ENCODE measurements around the gene GJA5. TPM values are rescaled to one million over a fixed set of nuclear protein-coding genes. Genes with fewer than 3 reads are reported as not detected.
A peak's percentile ranks its signal among the peaks of the same experiment; 100 is the strongest.

Gene GJA5
- total and polyA plus RNA-seq, 3 experiments from 2014 or later = not detected

DNA sequence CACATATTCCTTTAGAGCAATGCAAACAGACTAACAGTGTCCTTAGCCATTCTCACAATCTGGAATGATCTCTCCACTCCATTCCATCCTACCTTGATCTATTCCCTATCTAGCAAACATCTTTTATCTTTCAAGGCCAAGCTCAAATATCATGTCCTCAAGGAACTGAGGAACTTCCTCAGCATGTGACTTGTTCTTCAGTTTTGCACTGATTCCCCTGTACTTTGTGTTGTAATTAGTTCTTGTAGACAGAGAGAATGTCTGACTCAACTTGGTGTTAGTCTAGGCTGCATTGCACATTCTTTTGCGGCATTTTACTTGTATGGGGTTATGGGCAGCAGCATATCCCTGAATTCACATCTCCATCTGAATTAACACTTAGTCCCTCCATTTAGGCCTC, 31.5 kb upstream of the GJA5 start:
- no peak overlapping the region for H3K4me3 Mint-ChIP-seq
- no peaks in the 10 kb centered on the region for H3K9me3 Mint-ChIP-seq
- H3K27ac Mint-ChIP-seq = no peak overlapping the region
- ChIA-PET CTCF (no interaction called here), POLR2A (no interaction called here)
- Histone ChIP-seq H3K36me3 (ENCODE audit: insufficient read depth, low read length) (no peaks in the 10 kb centered on the region), H3K9me3 (ENCODE audit: low read length) (no peaks in the 10 kb centered on the region), H3K4me3 (ENCODE audit: low read length) (no peak overlapping the region), H3K27me3 (ENCODE audit: insufficient read depth, low read length, poor library complexity, severe bottlenecking) (no peaks in the 10 kb centered on the region), H3K4me1 (ENCODE audit: insufficient read depth, low read length) (no peaks in the 10 kb centered on the region), H3K27ac (ENCODE audit: low read depth, low read length) (no peak overlapping the region)
- DNase-seq = no peak
- peaks cover 6 to 13% of the 10 kb centered on the region in 2 donors for H3K27me3 Mint-ChIP-seq
- H3K4me1 Mint-ChIP-seq = no peaks in the 10 kb centered on the region
- no peaks in the 10 kb centered on the region for H3K36me3 Mint-ChIP-seq

DNA sequence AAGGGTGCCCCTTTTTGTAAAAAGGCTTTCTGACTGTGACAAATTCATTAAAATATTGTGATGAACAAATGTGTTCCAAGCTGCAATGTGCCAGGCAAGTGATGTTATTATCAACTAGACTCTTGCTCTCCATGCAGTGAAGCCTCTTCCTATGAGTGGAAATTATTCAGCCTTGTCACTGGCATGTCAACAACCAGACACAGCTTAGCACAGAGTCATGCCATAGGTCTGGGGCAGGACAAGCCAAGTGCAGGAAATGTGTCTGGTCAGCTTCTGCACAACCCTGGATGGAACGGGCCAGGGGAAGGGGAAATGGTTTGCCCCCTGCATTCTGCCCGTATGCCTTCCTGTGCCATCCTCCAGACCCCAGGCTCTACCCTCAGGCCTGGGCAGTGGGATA, 27.4 kb upstream of the GJA5 start:
- Mint-ChIP-seq H3K36me3 (no peaks in the 10 kb centered on the region), H3K27ac (no peak overlapping the region), H3K27me3 (peaks cover 14 to 38% of the 10 kb centered on the region in 2 donors), H3K4me3 (no peak overlapping the region), H3K4me1 (no peaks in the 10 kb centered on the region), H3K9me3 (no peaks in the 10 kb centered on the region)
- ChIA-PET POLR2A (no interaction called here), CTCF (no interaction called here)
- DNase-seq = no peak
- Histone ChIP-seq H3K36me3 (ENCODE audit: insufficient read depth, low read length) (no peaks in the 10 kb centered on the region), H3K4me1 (ENCODE audit: insufficient read depth, low read length) (no peaks in the 10 kb centered on the region), H3K9me3 (ENCODE audit: low read length) (no peaks in the 10 kb centered on the region), H3K27ac (ENCODE audit: low read depth, low read length) (no peak overlapping the region), H3K27me3 (ENCODE audit: insufficient read depth, low read length, poor library complexity, severe bottlenecking) (no peaks in the 10 kb centered on the region), H3K4me3 (ENCODE audit: low read length) (no peak overlapping the region)

GRCh38 chr1:147786536-147786935, 26.1 kb upstream of the GJA5 start:
- H3K36me3 Mint-ChIP-seq = no peaks in the 10 kb centered on the region
- DNase-seq = no peak
- no peaks in the 10 kb centered on the region for H3K9me3 Mint-ChIP-seq
- no peaks in the 10 kb centered on the region for H3K27me3 ChIP-seq (ENCODE audit: insufficient read depth, low read length, poor library complexity, severe bottlenecking)
- no peak overlapping the region for H3K27ac ChIP-seq (ENCODE audit: low read depth, low read length)
- no peaks in the 10 kb centered on the region for H3K36me3 ChIP-seq (ENCODE audit: insufficient read depth, low read length)
- H3K9me3 ChIP-seq (ENCODE audit: low read length) = no peaks in the 10 kb centered on the region
- peak overlapping the region in 1 of 8 donors; percentile 59 for H3K27ac Mint-ChIP-seq
- no peaks in the 10 kb centered on the region for H3K4me1 ChIP-seq (ENCODE audit: insufficient read depth, low read length)
- ChIA-PET POLR2A (no interaction called here), CTCF (no interaction called here)
- no peak overlapping the region for H3K4me3 Mint-ChIP-seq
- peaks cover 17 to 50% of the 10 kb centered on the region in 2 donors for H3K27me3 Mint-ChIP-seq
- H3K4me3 ChIP-seq (ENCODE audit: low read length) = no peak overlapping the region
- no peaks in the 10 kb centered on the region for H3K4me1 Mint-ChIP-seq

- Mint-ChIP-seq H3K27ac (no peak overlapping the region), H3K9me3 (no peaks in the 10 kb centered on the region), H3K4me1 (no peaks in the 10 kb centered on the region), H3K4me3 (no peak overlapping the region), H3K27me3 (peaks cover 18 to 56% of the 10 kb centered on the region in 2 donors), H3K36me3 (no peaks in the 10 kb centered on the region)
- Histone ChIP-seq H3K27me3 (ENCODE audit: insufficient read depth, low read length, poor library complexity, severe bottlenecking) (no peaks in the 10 kb centered on the region), H3K36me3 (ENCODE audit: insufficient read depth, low read length) (no peaks in the 10 kb centered on the region), H3K27ac (ENCODE audit: low read depth, low read length) (no peak overlapping the region), H3K4me1 (ENCODE audit: insufficient read depth, low read length) (no peaks in the 10 kb centered on the region), H3K4me3 (ENCODE audit: low read length) (no peak overlapping the region), H3K9me3 (ENCODE audit: low read length) (no peaks in the 10 kb centered on the region)
- ChIA-PET CTCF (no interaction called here), POLR2A (no interaction called here)
- no peak for DNase-seq
These were observed 25.5 kb upstream of the GJA5 start for GRCh38 chr1:147785794-147786506.

DNA sequence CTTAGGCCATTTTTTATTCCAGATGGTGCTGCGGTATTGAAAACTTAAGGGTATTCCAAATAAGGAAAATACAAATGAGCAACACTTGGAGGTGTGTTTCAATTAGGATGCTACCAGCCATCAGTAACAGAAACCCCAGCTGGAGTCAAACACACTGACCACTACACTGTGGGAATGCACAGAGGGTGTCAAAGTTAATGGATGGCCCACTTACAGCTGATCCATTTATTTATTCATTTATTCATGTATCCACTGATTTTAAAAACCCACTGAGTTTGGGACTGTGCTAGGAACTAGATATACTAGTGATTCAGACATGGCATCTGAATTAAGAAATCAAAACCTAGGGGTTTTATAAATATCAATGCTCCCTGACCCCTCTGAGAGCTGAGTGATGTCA, 24.5 kb upstream of the GJA5 start:
- Histone ChIP-seq H3K36me3 (ENCODE audit: insufficient read depth, low read length) (no peaks in the 10 kb centered on the region), H3K27ac (ENCODE audit: low read depth, low read length) (no peak overlapping the region), H3K4me3 (ENCODE audit: low read length) (no peak overlapping the region), H3K27me3 (ENCODE audit: insufficient read depth, low read length, poor library complexity, severe bottlenecking) (no peaks in the 10 kb centered on the region), H3K4me1 (ENCODE audit: insufficient read depth, low read length) (no peaks in the 10 kb centered on the region), H3K9me3 (ENCODE audit: low read length) (no peaks in the 10 kb centered on the region)
- Mint-ChIP-seq H3K27me3 (peaks cover 22 to 66% of the 10 kb centered on the region in 2 donors), H3K9me3 (no peaks in the 10 kb centered on the region), H3K27ac (no peak overlapping the region), H3K4me1 (no peaks in the 10 kb centered on the region), H3K4me3 (no peak overlapping the region), H3K36me3 (no peaks in the 10 kb centered on the region)
- no peak for DNase-seq
- ChIA-PET POLR2A (no interaction called here), CTCF (no interaction called here)

DNA sequence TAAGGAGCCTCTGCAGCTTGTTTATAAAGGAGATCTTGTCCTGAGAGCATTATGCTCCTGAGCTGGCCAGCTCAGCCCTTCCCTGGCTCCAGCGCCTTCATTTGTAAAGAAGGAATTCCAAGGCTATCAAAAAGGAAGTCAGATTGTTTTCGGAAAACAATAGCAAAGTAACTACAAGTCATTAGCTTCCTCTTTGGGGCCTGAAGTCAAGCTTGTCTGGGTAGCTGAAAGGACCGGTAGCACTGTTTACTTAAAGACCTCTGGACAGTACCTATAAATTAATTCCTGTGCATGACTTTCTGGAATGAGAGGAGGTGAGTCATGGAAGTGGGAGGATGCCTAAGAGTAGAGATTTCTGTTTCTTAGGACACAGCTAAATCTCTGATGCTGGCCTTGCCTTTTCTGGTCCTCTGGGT, 20.7 kb upstream of the GJA5 start:
- H3K36me3 ChIP-seq (ENCODE audit: insufficient read depth, low read length) = no peaks in the 10 kb centered on the region
- Mint-ChIP-seq H3K27me3 (peaks cover 17 to 77% of the 10 kb centered on the region in 2 donors), H3K9me3 (no peaks in the 10 kb centered on the region), H3K4me1 (no peaks in the 10 kb centered on the region), H3K4me3 (no peak overlapping the region), H3K36me3 (no peaks in the 10 kb centered on the region), H3K27ac (no peak overlapping the region)
- H3K27me3 ChIP-seq (ENCODE audit: insufficient read depth, low read length, poor library complexity, severe bottlenecking) = no peaks in the 10 kb centered on the region
- H3K4me1 ChIP-seq (ENCODE audit: insufficient read depth, low read length) = no peaks in the 10 kb centered on the region
- no peaks in the 10 kb centered on the region for H3K9me3 ChIP-seq (ENCODE audit: low read length)
- H3K4me3 ChIP-seq (ENCODE audit: low read length) = no peak overlapping the region
- CTCF ChIA-PET = no interaction called here
- no peak for DNase-seq
- POLR2A ChIA-PET = no interaction called here
- H3K27ac ChIP-seq (ENCODE audit: low read depth, low read length) = no peak overlapping the region

- no peaks in the 10 kb centered on the region for H3K36me3 Mint-ChIP-seq
- Histone ChIP-seq H3K4me3 (ENCODE audit: low read length) (no peak overlapping the region), H3K9me3 (ENCODE audit: low read length) (no peaks in the 10 kb centered on the region), H3K4me1 (ENCODE audit: insufficient read depth, low read length) (no peaks in the 10 kb centered on the region), H3K27me3 (ENCODE audit: insufficient read depth, low read length, poor library complexity, severe bottlenecking) (peaks cover 11% of the 10 kb centered on the region), H3K27ac (ENCODE audit: low read depth, low read length) (no peak overlapping the region), H3K36me3 (ENCODE audit: insufficient read depth, low read length) (no peaks in the 10 kb centered on the region)
- peaks cover 0 to 1% (median 0%) of the 10 kb centered on the region in 5 donors for H3K9me3 Mint-ChIP-seq
- H3K4me1 Mint-ChIP-seq = peaks cover 0 to 2% (median 0%) of the 10 kb centered on the region in 3 donors
- H3K4me3 Mint-ChIP-seq = no peak overlapping the region
- peaks cover 35 to 88% of the 10 kb centered on the region in 2 donors for H3K27me3 Mint-ChIP-seq
- CTCF ChIA-PET = no interaction called here
- H3K27ac Mint-ChIP-seq = no peak overlapping the region
- DNase-seq = no peak
- POLR2A ChIA-PET = no interaction called here
These were observed 17.3 kb upstream of the GJA5 start for GRCh38 chr1:147777694-147778093.

DNA sequence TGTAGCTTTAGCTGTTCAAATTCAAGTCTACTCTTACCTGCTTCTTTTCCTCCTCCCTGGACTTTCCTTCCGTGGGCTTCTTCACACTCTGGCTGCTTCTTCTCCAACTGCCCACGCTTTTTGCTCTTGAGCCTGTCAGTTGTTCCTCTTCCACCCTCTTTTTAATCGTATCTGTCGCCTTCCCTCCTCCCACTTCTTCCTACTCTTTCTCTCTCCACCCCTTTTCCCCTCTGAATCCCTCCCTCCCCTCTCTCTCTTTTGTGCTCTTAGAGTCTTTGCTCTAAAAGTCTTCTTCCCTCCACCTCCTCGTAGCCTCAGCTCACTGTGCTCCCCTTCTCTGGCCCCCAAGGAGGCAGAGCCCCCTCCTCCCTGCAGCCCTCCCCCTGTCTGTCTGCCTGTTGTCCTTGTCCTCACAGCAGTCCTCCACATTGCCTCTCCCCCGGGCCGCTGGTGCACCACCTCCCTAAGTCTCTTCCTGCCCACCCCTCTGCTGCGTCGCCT, 12.9 kb upstream of the GJA5 start:
- CTCF ChIA-PET = no interaction called here
- peaks cover 37 to 55% of the 10 kb centered on the region in 2 donors for H3K27me3 Mint-ChIP-seq

More for the DNA sequence above, 12.9 kb upstream of the GJA5 start:
- peaks cover 14% of the 10 kb centered on the region for H3K27me3 ChIP-seq (ENCODE audit: insufficient read depth, low read length, poor library complexity, severe bottlenecking)
- H3K36me3 ChIP-seq (ENCODE audit: insufficient read depth, low read length) = no peaks in the 10 kb centered on the region
- H3K27ac Mint-ChIP-seq = peak overlapping the region in 2 of 8 donors; percentile 26 to 75
- H3K4me1 Mint-ChIP-seq = peaks cover 0 to 2% (median 0%) of the 10 kb centered on the region in 3 donors
- no peak overlapping the region for H3K4me3 ChIP-seq (ENCODE audit: low read length)
- H3K36me3 Mint-ChIP-seq = no peaks in the 10 kb centered on the region
- no peaks in the 10 kb centered on the region for H3K4me1 ChIP-seq (ENCODE audit: insufficient read depth, low read length)
- H3K4me3 Mint-ChIP-seq = no peak overlapping the region
- peaks cover 0 to 1% (median 0%) of the 10 kb centered on the region in 5 donors for H3K9me3 Mint-ChIP-seq
- H3K27ac ChIP-seq (ENCODE audit: low read depth, low read length) = no peak overlapping the region
- POLR2A ChIA-PET = no interaction called here
- DNase-seq = no peak
- H3K9me3 ChIP-seq (ENCODE audit: low read length) = no peaks in the 10 kb centered on the region
